ENCODE results near the gene TNNT2.

TNNT2 gene

DNA sequence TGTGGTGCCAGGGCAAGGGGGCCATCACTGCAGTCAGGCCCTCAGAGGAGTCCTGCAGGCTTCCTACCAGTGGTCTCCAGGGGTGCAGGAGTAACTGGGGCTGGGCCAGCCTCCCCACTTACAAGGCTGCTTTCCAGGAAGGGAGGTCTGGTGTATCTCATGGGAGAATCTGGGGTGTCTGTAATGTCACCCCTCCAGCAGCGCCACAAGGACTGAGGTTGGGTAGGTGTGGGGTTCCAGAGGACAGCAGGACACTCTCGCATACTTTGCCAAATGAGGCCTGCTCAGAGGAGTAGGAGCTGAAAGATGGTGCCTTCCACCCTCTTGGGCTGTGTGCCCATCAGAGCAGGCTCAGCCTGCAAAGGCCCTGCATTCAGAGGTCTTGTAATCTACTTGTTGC lies 46.9 kb downstream of the TNNT2 start:
- no peak for DNase-seq

DNA sequence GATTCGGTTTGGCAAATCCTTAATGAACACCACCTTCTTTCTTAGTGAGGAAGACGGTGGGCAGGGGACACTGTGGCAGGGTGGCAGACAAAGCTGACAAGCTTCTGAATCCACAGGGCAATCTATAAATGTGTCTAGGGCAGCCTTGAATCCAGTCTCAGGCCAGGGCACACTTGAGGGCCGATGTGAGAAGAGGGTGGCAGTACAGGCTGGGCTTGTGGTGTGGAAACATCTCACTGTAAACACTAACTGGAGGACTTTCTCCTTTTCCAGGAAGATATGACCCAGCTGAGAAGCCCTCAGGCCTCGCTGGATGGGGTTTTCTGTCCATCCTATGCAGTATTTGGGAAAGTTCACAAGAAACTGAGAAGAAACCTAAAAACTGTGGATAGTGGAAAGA lies 47.7 kb downstream of the TNNT2 start:
- no peak for DNase-seq

DNA sequence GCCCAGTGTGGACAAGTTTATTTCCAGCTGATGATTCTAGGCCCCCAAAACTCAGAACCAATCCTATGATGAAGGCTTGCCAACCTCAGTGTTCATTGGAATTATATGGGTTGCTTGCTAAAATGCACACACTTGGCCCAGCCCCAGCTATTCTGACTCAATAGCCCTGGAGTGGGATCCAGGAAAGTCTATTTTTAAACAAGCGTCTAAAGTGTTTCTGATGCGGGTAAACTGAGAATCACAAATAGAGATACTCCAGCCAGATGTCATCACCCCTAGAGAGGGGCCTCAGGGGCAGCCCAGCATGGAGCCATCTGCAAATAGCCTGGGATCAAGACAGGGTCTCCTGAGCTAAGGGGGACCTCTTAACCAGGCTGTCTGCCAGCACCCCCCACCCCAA lies 48.2 kb downstream of the TNNT2 start:
- no peak for DNase-seq

DNA sequence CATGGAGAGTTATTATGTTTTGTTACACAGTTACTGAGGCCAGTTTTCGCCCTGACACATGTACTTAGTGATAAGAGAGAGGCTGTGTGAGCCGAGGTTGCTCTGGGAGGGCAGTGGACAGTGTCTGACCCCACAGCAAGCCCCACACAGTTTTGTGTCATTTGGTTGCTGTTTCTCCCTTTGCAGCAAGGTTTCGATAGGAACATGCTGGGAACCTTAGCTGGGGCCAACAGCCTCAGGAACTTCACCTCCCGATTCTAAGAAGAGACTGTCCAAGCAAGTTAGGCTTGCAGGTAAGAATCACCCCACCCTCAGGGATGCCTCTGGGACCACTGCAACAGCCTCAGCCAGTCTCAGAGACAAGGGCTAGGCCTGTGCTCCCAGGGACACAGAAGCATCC lies 48.9 kb downstream of the TNNT2 start:
- no peak for DNase-seq

DNA sequence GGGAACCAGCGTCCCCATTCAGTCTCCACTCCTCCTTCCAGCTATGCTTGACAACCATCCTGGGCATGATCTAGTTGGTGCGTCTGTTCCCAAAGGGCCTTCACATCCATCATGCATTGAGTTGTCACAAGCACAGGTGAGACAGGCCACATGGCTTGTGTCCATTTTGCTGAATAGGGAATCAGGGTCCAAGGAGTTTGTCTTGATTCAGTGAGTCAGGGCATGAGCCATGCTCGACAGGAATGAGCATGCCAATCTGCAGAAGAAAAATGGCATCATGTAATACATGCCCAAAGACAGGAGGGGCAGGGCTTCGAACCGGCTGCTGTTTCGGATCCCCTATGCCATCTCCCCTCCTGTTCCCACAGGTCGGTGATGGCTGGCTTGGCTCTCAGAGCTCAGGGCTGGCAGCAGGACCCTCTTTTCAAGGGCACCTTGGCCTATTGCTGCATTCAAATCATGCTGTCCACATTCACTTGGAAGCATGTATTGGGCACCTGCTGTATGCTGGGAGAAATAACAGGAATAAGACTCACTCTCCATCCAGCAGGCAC lies 49.7 kb downstream of the TNNT2 start:
- no peak for DNase-seq

DNA sequence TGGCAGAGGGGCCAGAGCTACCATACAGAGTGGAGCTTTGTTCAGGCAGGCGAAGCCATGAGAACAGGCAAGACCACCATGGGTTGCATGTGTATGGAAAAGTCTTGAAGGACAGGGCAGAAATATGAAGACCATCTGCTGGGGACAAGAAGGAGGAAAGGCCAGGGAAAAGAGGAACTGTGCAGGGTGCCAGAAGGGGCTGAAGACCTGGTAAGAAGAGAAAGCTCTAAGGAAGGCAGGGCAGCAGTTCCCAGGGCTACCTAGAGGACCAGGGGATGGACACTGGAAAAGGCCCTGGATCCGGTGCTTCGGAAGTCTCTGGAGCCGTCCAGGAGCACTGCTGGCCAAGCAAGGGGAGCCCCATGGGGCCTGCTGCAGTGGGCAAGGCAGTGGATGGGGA lies 50.8 kb downstream of the TNNT2 start:
- no peak for DNase-seq

DNA sequence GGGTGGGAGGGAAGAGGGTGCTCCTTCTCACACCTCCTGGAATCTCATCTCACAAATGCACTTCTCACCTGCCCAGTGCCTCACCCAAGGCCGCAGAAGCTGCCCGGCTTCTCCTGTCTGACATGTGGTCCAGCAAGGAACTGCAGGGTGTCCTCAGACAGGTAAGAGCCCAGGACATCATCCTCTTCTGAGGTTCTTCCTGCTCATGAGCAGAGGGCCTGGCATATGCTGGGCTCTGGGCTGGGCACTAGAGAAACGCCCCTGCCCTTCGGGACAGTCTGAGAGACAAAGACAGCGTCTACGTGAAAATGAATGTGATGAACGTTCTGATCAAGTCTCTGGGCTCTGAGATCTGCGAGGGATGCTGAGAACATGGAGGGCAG lies 51.8 kb downstream of the TNNT2 start:
- DNase-seq, result no peak

DNA sequence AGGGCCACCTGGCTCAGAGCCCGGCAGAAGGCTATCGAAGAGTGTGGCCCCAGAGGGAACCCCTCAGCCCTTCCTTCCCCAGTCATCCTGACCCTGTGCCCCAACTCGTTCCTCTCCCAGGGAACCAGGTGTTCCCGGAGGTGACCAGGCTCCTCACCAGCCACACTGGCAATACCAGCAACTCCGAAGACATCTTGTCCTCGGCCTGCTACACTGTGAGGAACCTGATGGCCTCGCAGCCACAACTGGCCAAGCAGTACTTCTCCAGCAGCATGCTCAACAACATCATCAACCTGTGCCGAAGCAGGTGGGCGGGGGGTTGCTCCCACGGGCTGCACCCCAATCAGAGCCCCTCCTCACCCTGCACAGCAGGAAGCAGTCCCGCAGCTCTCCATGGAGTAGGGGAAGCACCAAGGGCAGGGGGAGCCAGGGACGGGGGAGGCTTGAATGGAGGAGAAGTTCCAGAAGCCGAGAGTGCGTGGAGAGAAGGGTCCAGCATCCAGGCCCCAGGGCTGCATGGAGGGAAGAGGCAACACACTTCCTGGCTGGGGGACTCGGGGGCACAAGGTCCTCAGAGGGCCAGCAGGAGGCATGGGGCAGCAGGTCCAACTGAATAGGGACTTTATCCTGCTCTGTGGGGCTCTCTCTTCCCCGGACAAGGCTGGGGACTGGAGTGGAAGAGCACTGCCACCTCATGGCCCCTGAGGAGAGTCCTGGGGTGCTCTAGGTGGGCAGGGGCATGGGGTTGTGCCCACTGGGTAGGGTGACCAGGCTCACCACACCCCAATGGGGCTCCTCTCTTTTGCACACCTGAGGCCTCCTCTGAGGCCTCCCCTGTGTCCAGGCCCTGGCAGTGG lies 52.4 kb downstream of the TNNT2 start:
- DNase-seq, result no peak

DNA sequence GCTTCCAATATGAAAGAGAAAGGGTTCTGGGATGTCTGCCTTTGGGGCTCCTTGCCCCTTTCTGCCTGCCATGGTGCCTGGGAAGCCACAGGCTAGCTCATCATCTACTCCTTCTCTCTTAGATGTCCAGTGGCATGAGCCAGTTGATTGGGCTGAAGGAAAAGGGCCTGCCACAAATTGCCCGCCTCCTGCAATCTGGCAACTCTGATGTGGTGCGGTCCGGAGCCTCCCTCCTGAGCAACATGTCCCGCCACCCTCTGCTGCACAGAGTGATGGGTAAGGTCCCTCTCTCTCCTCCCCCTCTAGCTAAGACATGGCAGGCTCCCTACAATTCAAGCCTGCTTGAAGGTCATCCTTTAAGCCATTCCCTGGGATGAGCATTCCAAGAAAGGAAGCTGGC lies 53.2 kb downstream of the TNNT2 start:
- no peak for DNase-seq

DNA sequence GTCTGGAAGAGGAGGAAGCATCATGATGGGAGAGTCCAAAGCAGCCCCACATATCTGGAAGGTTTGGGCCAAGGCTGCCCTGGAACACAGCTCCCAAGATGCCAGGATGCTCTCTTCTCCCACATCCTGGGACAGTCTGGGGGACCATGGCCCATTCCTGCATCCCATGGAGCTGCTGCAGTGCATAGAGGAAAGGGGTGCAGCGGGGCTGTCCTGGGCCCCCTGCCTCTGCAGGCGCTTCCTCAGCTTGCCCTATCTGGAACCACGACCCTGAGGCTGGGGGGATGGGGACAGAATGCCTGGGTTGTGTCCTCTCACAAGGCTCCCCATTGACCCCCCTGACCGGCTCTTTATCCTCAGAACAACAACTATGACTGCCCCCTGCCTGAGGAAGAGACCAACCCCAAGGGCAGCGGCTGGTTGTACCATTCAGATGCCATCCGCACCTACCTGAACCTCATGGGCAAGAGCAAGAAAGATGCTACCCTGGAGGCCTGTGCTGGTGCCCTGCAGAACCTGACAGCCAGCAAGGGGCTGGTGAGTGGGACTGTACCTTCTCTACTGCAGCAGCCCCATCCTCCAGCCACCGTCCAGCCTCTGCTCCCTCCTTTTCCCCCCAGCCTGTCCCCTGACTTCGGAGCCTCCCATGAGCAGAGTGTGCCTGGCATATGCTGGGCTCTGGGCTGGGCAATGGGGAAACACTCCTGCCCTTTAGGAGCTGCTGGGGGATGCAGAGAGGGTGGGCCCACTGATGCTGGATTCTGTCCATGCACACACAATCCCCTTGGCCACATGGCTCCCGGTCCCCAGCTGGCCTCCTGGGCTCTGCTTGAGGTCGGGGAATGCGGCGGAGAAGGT lies 54.6 kb downstream of the TNNT2 start:
- no peak for DNase-seq

DNA sequence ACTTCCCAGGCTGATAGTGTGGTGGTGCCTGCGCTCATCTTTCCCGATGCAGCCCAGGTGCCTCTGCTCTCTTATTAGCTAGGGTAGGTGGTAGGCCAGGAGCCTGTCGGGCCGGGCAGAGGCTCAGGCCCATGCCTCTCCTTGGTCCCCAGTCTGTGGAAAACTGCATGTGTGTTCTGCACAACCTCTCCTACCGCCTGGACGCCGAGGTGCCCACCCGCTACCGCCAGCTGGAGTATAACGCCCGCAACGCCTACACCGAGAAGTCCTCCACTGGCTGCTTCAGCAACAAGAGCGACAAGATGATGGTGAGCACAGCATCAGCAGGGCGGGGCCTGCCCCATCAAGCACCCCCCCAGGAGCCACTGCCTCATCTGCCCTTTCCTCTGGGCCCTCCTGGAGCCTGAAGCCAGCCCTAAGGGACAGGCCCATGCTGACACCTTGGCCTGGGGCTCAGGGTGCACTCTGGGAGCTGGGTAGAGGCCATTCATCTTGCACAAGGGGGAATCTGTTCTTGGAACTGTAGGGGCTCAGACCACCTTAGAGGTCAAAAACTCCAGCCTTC lies 55.6 kb downstream of the TNNT2 start:
- no peak for DNase-seq

DNA sequence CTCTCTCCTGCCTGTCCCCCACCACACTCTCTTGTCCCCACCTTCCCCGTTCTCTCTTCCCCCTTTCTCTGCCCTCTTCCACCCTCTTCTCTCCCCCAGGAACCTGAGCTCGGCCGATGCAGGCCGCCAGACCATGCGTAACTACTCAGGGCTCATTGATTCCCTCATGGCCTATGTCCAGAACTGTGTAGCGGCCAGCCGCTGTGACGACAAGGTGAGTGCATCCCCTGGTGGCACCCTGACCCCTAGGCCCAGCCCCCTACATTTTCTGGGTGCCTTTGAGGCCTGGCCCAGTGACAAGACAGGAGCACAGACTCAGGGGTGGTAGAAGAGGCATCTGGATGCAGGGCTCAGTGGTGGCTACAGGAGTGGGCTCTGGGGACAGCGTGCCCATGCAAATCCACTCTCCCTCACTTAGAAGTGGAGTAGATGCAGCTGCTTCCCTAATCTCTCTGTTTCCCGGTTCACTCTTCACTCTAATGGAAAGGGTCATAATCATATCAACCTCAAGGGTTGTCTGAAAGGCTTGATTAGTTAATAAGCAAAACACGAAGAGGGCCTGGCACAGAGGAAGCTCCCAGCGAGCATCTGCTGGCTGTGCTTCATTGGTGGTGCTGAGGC lies 57.2 kb downstream of the TNNT2 start:
- no peak for DNase-seq

DNA sequence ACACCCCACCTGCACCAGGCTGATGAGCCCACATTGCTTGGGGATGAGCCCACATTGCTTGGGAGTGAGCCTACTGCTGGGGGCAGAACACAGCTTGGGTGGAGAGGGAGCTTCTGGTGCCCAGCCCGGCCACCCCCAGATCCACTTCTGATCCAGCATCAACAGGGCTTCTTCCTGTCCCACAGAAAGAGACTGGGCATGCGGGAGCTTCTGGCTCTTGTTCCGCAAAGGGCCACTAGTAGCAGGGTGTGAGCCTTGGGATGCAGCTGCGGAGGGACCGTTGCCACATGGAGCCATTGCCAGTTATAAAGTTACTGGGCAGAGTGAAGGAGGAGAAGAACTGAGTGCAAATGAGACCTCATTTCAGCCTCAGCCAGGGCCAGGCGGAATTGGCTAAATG lies 57.8 kb downstream of the TNNT2 start:
- DNase-seq, result no peak

DNA sequence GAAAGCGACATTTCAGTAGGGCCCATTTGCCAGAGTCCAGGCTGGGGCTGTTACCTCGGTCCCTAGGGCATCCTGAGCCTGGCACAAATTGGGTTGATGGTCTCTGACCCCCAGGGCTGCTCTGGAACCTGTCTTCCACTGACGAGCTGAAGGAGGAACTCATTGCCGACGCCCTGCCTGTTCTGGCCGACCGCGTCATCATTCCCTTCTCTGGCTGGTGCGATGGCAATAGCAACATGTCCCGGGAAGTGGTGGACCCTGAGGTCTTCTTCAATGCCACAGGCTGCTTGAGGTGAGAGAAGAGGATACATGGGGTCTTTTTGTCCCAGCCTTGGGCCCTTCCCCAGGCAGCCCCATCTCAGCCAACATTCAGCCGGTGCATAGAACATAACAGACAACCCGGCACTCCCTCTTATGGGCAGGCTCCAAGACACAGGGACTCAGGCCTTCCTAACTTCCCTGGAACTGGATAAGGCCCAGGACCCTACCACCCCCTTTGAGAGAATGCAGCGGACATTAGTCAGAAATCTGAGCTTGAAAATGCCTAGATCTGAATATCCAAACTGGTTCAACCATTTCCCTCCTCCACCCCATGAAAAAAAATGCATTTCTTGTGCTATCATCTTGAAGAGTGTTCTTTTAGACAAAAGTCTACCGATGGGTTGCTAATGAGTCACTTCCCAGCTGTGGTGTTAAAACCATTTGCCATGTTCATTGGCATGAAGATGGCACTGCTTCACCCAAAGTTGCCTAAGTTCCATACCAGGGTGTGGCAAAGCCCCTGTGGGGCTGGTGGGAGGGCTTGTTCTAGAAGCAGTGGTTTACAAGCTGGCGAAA lies 58.8 kb downstream of the TNNT2 start:
- DNase-seq, result no peak

DNA sequence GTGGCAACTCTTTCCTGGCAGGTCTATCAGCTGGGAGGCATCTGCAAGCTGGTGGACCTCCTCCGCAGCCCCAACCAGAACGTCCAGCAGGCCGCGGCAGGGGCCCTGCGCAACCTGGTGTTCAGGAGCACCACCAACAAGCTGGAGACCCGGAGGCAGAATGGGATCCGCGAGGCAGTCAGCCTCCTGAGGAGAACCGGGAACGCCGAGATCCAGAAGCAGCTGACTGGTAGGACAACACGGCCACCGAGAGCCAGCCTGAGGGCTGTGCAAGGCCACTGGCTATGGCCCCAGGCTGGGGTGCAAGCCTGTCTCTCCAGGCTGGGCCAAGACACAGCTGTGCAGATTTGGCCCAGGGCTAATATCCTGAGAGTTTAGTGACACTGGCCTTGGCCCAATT lies 59.9 kb downstream of the TNNT2 start:
- DNase-seq, result no peak

DNA sequence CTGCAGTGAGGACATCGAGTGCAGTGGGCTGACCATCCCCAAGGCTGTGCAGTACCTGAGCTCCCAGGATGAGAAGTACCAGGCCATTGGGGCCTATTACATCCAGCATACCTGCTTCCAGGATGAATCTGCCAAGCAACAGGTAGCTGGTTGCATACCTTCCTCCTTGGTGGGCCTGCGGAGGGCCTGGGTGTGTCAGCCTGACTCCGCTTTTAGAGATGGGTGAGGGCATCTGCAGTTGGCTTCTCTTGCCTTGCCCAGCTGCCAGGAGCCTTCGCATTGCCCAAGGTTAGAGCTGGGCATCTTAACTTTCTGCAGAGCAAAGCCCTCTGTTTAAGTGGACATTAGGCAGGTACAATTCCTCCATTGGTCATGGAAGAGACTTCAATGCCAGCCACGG lies 60.9 kb downstream of the TNNT2 start:
- DNase-seq, result no peak

DNA sequence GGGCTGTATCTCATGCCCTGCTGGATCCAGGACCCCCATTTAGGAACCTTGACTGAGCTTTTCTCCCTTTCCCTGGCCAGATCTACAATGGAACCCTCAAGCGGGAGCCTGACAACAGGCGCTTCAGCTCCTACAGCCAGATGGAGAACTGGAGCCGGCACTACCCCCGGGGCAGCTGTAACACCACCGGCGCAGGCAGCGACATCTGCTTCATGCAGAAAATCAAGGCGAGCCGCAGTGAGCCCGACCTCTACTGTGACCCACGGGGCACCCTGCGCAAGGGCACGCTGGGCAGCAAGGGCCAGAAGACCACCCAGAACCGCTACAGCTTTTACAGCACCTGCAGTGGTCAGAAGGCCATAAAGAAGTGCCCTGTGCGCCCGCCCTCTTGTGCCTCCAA lies 64.4 kb downstream of the TNNT2 start:
- DNase-seq, result no peak

DNA sequence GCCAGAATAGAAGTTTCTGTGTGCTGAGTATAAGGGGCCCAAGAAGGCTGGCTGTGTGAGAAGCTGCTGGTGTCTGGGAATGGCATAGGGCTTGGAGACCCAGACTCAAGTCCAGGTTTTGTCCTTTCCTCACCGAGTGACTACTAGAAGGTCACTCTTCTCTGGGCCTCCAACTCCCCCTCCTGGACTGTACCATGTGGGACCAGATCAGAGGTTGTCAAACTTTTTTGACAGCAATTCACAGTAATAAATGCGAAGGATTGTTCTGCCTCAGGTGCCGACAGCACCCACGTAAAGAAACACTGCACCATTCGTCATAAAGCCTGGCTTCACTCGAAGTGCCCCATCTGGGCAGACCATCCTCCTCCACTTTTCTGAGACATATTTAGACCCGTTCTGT lies 65.2 kb downstream of the TNNT2 start:
- DNase-seq, result no peak

DNA sequence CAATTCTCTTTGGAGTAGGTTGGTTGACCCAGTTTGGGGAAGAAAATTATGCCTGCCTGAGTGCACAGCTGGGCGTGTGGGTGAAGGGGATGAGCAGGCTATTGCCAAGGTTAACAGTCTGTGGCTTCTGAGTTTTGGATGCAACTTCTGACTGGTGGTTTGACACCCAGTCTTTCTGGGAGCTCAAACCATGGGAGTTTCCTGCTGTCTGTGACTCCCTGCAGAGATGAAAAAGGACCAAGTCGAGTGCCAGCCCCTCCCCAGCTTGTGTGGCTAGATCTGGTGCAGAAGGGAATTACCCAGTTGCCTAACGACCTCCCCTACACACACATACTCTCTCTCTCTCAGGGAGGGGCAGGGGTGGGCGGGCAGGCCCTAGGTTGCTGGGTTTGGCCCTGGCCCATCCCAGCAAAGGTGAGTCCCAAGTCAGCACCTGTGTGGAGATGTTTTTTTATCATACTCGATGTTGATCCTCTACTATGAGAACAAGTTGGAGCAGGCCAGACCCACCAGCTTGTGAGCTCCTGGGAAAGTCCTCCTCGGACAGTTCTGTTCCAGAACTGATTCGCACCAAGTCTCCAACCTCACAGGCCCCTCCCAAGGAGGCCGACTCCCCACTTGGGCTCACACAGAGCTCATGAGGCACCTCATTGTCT lies 66.0 kb downstream of the TNNT2 start:
- no peak for DNase-seq

DNA sequence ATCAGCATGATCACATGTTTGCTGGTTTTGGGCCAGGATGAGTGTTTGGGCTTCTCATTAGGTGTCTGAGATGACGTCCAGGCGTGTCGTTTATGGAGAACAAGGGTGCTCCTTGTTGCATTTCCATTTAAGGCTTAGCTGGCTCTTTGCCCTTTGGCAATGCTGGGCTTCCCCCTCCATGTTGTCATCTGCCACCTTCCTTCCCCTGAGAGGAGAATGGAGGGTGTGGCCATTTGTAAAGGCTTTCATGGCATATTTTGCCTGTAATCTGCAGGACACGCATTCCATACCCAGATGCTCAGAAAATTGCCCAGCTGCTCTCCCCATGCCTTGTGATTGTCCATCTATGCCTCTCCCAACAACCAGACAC lies 66.5 kb downstream of the TNNT2 start:
- DNase-seq, result no peak

DNA sequence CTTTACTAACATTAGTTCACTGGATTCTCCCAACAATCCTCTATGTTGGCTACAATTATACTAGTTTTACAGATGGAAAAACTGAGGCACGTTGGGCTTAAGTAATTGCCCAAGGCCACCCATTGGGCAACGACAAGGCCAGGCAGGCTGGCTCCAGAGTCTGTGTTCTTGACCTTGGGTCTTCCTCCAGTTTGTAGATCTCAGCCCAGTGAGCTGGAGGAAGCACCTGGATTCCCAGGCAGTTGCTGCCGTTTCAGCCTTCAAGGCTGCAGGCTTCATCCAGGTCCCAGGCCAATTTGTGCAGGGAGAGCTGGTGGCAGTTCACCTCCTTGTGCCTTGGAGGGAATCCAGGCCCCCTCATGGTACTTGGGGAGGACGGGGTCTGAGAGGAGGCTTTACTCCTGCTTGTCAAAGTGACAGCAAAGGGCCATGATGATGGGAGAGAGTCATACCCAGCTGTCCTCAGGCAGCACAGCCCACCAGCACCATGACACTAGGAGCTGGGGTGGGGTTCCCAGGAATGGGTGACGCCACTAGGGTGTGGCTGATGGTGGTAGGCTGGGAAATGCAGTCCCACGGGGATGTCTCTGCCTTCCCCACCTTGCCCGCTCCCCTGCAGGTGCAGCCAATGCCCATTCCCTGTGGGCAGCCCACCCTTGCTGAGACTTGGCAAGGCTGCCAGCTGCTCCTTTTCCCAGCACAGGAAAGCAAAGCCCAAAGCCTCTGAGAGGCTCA lies 67.1 kb downstream of the TNNT2 start:
- DNase-seq, result no peak

All from CD4-positive, alpha-beta T cell treated with Interferon alpha-2 for 1 hour (primary cell).